Natural killer cell (primary cell): ENCODE data around the gene CUX1. TPM values are rescaled to one million over a fixed set of nuclear protein-coding genes. Genes with fewer than 3 reads are reported as not detected.
A peak's percentile ranks its signal among the peaks of the same experiment; 100 is the strongest.

Source experiments
- ATAC-seq, 3 donors: fragments of 150-1000 bp in 2 of 3; fragments of 200-7000 bp in 1 of 3; cut with Tn5 transposase; 1 replicate in 1 of 3; 2 replicates in 2 of 3; pipeline ENCODE4 v1.10.0; 2021; ENCODE audit warnings: mild to moderate bottlenecking in 2 of 3, moderate library complexity in 2 of 3
- DNase-seq, 2 donors: peaks; one replicate each; pipeline versions ENCODE4 v3.0.0 to v3.0.0-alpha.2; 2013 to 2021; ENCODE audit warnings: mixed read lengths in 1 of 2
- H3K27ac ChIP-seq: one replicate; pipeline ENCODE4 v1.5.1; 2013; ENCODE audit warnings: mild to moderate bottlenecking, low read length
- H3K27me3 ChIP-seq: one replicate; pipeline ENCODE4 v1.6.1; 2013; ENCODE audit warnings: low read length; ENCODE audit not compliant: control insufficient read depth, insufficient read depth
- H3K36me3 ChIP-seq: one replicate; pipeline ENCODE4 v1.6.1; 2013; ENCODE audit warnings: low read length; ENCODE audit not compliant: control insufficient read depth, insufficient read depth
- H3K4me1 ChIP-seq: one replicate; pipeline ENCODE4 v1.6.1; 2013; ENCODE audit warnings: low read length; ENCODE audit not compliant: control insufficient read depth, insufficient read depth
- H3K4me3 ChIP-seq: one replicate; pipeline ENCODE4 v1.5.1; 2013; ENCODE audit warnings: low read length
- H3K9me3 ChIP-seq: one replicate; pipeline ENCODE4 v1.6.1; 2013; ENCODE audit warnings: low read length; ENCODE audit not compliant: control insufficient read depth, insufficient read depth
- H3K27ac Mint-ChIP-seq, 2 donors: one replicate each; pipeline ENCODE4 v1.8.0; 2022; ENCODE audit warnings: mild to moderate bottlenecking in 2 of 2, mixed read lengths in 2 of 2, moderate library complexity in 1 of 2
- H3K27me3 Mint-ChIP-seq, 2 donors: one replicate each; pipeline ENCODE4 v1.8.0; 2022; ENCODE audit warnings: low read depth in 2 of 2, mixed read lengths in 2 of 2
- H3K36me3 Mint-ChIP-seq: one replicate; pipeline ENCODE4 v1.8.0; 2022; ENCODE audit warnings: mixed read lengths
- H3K4me1 Mint-ChIP-seq, 2 donors: one replicate each; pipeline ENCODE4 v1.8.0; 2022; ENCODE audit warnings: mixed read lengths in 2 of 2
- H3K4me3 Mint-ChIP-seq: one replicate; pipeline ENCODE4 v1.8.0; 2022; ENCODE audit warnings: mild to moderate bottlenecking, moderate library complexity, mixed read lengths
- H3K9me3 Mint-ChIP-seq, 2 donors: one replicate each; pipeline ENCODE4 v1.8.0; 2022; ENCODE audit warnings: mixed read lengths in 2 of 2
- WGBS: methylation state at CpG from one replicate; pipeline ENCODE4 v1.1.7; 2013; ENCODE audit warnings: missing lambda C conversion rate; ENCODE audit not compliant: insufficient coverage; 5-methylcytosine and 5-hydroxymethylcytosine counted together
- intact Hi-C: fragments of 100-400 bp; cut with micrococcal nuclease; formaldehyde crosslinking; loops from one replicate; pipeline ENCODE4 v1.14.2; 2022
- total RNA-seq, 4 donors: library from RNA; stranded (reverse); fragments of 120-200 nt in 1 of 4; gene quantifications; one replicate each; pipeline versions ENCODE4 v1.2.3 to v1.2.4, GENCODE V29; 2013 to 2022
- TF ChIP-seq, protein P1 (sequence below): fragments of 200-600 bp; IDR thresholded peaks from one replicate; pipeline ENCODE4 v1.8.0; 2022; ENCODE audit warnings: antibody characterized with exemption

CUX1 gene
- total RNA-seq, 3 donors from 2014 or later (not counting 1 experiment from before 2014, with no cell fraction given) = 59.8 to 77.4 (median 73.6) TPM

DNA sequence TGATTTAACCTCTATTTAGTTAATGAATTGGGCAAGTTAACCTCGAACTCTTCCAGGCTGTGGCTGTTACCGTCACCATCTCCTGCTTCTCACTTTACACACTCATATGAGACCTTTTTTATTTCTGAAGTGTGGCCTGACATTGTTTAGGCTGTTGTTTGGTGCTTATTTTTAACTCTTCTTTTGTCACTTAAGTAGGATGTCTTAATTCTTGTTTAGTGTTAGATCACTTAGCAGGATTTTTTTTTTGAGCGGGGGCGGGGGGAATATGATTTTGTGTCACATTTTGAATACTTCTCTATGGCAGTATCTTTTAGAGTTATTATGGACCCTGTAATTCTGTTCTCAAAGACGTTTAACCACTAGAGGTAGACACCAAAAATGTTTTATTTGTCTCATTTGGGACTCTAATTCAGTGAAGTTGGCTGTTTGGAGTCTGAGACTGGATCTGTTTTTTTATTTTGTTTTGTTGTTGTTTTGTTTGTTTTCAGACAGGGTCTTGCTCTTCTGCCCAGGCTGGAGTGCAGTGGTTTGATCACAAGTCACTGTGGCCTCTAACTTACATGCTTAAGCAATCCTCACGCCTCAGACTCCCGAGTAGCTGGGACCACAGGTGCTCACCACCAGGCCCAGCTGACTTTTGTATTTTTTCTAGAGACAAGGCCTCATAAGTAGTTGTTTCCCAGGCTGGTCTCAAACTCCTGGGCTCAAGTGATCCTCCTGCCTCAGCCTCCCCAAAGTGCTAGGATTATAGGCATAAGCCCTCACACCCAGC, 73.5 kb downstream of the CUX1 start:
- Mint-ChIP-seq H3K27me3 (no peaks in the 10 kb centered on the region), H3K27ac (peak overlapping the region in 1 of 2 donors; percentile 27), H3K4me3 (no peak overlapping the region), H3K36me3 (no peaks in the 10 kb centered on the region), H3K4me1 (peaks cover 15 to 34% of the 10 kb centered on the region in 2 donors), H3K9me3 (no peaks in the 10 kb centered on the region)
- no peaks in the 10 kb centered on the region for H3K4me1 ChIP-seq
- no peaks in the 10 kb centered on the region for H3K9me3 ChIP-seq
- DNase-seq (no peak), ATAC-seq (no peak)
- H3K27me3 ChIP-seq = no peaks in the 10 kb centered on the region
- H3K36me3 ChIP-seq = no peaks in the 10 kb centered on the region
- no peak overlapping the region for H3K4me3 ChIP-seq
- 68% methylated on average over 6 of the region's 7 CpGs for WGBS
- intact Hi-C loops = no loop called here
- no peak overlapping the region for H3K27ac ChIP-seq
- TF ChIP-seq, protein P1, sequence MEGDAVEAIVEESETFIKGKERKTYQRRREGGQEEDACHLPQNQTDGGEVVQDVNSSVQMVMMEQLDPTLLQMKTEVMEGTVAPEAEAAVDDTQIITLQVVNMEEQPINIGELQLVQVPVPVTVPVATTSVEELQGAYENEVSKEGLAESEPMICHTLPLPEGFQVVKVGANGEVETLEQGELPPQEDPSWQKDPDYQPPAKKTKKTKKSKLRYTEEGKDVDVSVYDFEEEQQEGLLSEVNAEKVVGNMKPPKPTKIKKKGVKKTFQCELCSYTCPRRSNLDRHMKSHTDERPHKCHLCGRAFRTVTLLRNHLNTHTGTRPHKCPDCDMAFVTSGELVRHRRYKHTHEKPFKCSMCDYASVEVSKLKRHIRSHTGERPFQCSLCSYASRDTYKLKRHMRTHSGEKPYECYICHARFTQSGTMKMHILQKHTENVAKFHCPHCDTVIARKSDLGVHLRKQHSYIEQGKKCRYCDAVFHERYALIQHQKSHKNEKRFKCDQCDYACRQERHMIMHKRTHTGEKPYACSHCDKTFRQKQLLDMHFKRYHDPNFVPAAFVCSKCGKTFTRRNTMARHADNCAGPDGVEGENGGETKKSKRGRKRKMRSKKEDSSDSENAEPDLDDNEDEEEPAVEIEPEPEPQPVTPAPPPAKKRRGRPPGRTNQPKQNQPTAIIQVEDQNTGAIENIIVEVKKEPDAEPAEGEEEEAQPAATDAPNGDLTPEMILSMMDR = no peak

DNA sequence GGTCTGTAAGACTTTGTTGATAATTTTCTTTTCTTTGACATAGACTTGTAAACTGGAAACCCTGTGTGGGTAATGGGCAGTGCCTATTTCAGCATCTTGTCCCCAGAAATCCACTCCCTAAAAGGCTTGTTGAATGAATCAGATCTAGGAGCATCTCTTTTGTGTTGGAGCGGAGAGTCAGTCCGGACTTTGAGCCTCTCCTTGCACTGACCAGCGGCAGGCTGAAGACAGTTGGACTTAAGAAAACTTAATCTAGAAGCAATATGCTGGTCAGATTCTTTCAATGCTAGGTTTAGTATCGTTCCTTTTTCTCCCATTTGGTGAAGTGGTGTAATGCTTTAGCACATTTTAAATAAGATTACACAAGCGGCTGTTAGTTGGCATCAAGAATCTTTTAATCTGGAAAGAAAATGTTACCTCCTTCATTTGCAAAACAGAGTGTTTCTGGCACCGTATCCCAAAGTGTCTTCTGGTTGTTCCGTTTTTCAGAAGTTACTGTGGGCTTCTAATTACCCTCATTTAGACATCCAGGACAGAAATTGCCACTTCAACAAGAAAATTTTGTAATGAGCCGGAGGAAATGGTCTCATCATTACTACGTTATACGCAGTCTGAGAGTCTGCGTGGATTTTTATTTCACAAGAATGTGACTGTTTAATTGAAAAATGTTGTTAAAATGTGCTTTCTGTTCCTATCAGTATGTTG, 74.7 kb downstream of the CUX1 start:
- Histone ChIP-seq H3K9me3 (no peaks in the 10 kb centered on the region), H3K27me3 (no peaks in the 10 kb centered on the region), H3K4me1 (no peaks in the 10 kb centered on the region), H3K4me3 (no peak overlapping the region), H3K27ac (no peak overlapping the region), H3K36me3 (no peaks in the 10 kb centered on the region)
- Mint-ChIP-seq H3K9me3 (no peaks in the 10 kb centered on the region), H3K4me3 (no peak overlapping the region), H3K4me1 (peaks cover 17 to 41% of the 10 kb centered on the region in 2 donors), H3K27ac (no peak overlapping the region), H3K27me3 (no peaks in the 10 kb centered on the region), H3K36me3 (no peaks in the 10 kb centered on the region)
- intact Hi-C loops = no loop called here
- no peak for ATAC-seq
- WGBS = 93% methylated on average over 11 of the region's 11 CpGs
- no peak for DNase-seq
- TF ChIP-seq, protein P1 = no peak

DNA sequence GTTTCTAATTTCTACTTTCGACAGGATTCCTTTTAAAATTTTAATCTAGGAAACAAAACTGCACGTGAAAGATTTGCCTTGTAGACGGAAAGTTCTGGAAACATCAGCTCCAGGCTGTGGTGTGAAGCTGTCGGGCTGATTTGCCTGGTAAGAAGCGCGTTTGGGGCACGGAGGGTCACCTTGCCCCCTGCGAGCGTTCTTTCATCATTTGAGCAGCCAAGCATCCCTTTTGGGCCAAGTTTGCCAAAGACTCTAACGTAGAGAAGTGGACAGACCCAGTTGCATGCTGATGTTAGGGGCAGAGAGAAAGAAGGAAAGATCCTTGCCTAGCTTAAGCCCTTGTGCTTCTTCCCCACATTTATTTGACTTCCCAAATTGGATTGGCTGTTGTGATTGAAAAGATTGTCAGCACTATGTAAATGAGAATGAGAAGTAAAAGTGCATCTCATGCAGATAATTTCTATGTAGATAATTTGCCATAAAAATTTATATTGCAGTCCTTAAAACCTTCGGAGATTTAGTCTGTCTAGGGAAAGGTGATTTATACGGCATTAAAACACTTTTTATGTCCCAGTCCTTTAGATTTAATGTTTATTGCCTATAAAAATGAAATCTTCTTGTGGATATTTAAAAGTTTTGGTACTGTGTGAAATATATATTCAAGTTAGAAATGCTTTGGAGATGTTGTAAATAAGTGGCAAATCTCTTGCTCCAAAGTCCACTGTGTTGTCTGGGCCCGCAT, 76.1 kb downstream of the CUX1 start:
- H3K9me3 Mint-ChIP-seq = no peaks in the 10 kb centered on the region

More for the DNA sequence above, 76.1 kb downstream of the CUX1 start:
- Histone ChIP-seq H3K36me3 (no peaks in the 10 kb centered on the region), H3K4me3 (no peak overlapping the region), H3K27ac (no peak overlapping the region), H3K4me1 (no peaks in the 10 kb centered on the region), H3K27me3 (no peaks in the 10 kb centered on the region), H3K9me3 (no peaks in the 10 kb centered on the region)
- H3K36me3 Mint-ChIP-seq = no peaks in the 10 kb centered on the region
- 95% methylated on average over 13 of the region's 13 CpGs for WGBS
- intact Hi-C loops = no loop called here
- DNase-seq (no peak), ATAC-seq (no peak)
- no peaks in the 10 kb centered on the region for H3K27me3 Mint-ChIP-seq
- peaks cover 18 to 38% of the 10 kb centered on the region in 2 donors for H3K4me1 Mint-ChIP-seq
- no peak overlapping the region for H3K27ac Mint-ChIP-seq
- no peak overlapping the region for H3K4me3 Mint-ChIP-seq
- TF ChIP-seq, protein P1 = no peak
